LHCN-M2 (cell line): ENCODE results near the gene DYNC1H1. TPM values are rescaled to one million over a fixed set of nuclear protein-coding genes. Genes with fewer than 3 reads are reported as not detected.
A peak's percentile ranks its signal among the peaks of the same experiment; 100 is the strongest.

Experiments
- DNase-seq: peaks from one replicate; pipeline ENCODE4 v3.0.0-alpha.2; 2012; ENCODE audit warnings: low read depth
- polyA plus RNA-seq: library from polyadenylated mRNA; unstranded; fragments of >200 nt; gene quantifications from one replicate; pipeline ENCODE4 v1.2.1, GENCODE V29; 2012; ENCODE audit warnings: missing spikeins
- total RNA-seq: library from RNA; depleted of rRNA; stranded (reverse); fragments of >200 nt; gene quantifications from 2 replicates; pipeline ENCODE4 v1.2.3, GENCODE V29; 2014; rRNA removed

Gene DYNC1H1
- total RNA-seq: 386 and 453 TPM in 2 replicates
- polyA plus RNA-seq: 397 TPM

- DNase-seq: peak; percentile 87
Observed at GRCh38 chr14:101964297-101965180, at the start of gene DYNC1H1. Gene DYNC1H1 (plus strand): TSS chr14:101964573. CDS start chr14:101964692, 119 bp downstream.

- no peak for DNase-seq
Observed at GRCh38 chr14:101915871-101916815, 48.2 kb upstream of the DYNC1H1 start.

GRCh38 chr14:101916816-101917412 lies 47.5 kb upstream of the DYNC1H1 start:
- DNase-seq: no peak

GRCh38 chr14:101917413-101918017 lies 46.9 kb upstream of the DYNC1H1 start:
- no peak for DNase-seq

GRCh38 chr14:101918065-101918989 lies 46.0 kb upstream of the DYNC1H1 start:
- DNase-seq: no peak

GRCh38 chr14:101920271-101920670 lies 44.1 kb upstream of the DYNC1H1 start:
- DNase-seq: no peak

GRCh38 chr14:101922866-101923265 lies 41.5 kb upstream of the DYNC1H1 start:
- no peak for DNase-seq

- no peak for DNase-seq
Observed at GRCh38 chr14:101925152-101925551, 39.2 kb upstream of the DYNC1H1 start.

GRCh38 chr14:101926085-101926484 lies 38.3 kb upstream of the DYNC1H1 start:
- DNase-seq: no peak

- DNase-seq: no peak
Observed at GRCh38 chr14:101926620-101927019, 37.8 kb upstream of the DYNC1H1 start.

GRCh38 chr14:101927859-101928258 lies 36.5 kb upstream of the DYNC1H1 start:
- peak; percentile 93 for DNase-seq

GRCh38 chr14:101928415-101928841 lies 35.9 kb upstream of the DYNC1H1 start:
- no peak for DNase-seq

- DNase-seq: no peak
Observed at GRCh38 chr14:101929096-101929495, 35.3 kb upstream of the DYNC1H1 start.

- DNase-seq: no peak
Observed at GRCh38 chr14:101929946-101930345, 34.4 kb upstream of the DYNC1H1 start.

- no peak for DNase-seq
Observed at GRCh38 chr14:101932673-101933072, 31.7 kb upstream of the DYNC1H1 start.

GRCh38 chr14:101933209-101933608 lies 31.2 kb upstream of the DYNC1H1 start:
- no peak for DNase-seq

GRCh38 chr14:101934601-101935150 lies 29.7 kb upstream of the DYNC1H1 start:
- DNase-seq: no peak

- no peak for DNase-seq
Observed at GRCh38 chr14:101937926-101938767, 26.2 kb upstream of the DYNC1H1 start.

- no peak for DNase-seq
Observed at GRCh38 chr14:101939646-101940170, 24.7 kb upstream of the DYNC1H1 start.
